GM12874 (cell line): ENCODE results near the gene TMEM217.
A peak's percentile ranks its signal among the peaks of the same experiment; 100 is the strongest.

ENCODE experiments used
- TF ChIP-seq, protein P1 (sequence below): IDR thresholded peaks from 2 replicates; pipeline ENCODE4 v1.5.1; 2011; ENCODE audit warnings: low read depth, mild to moderate bottlenecking, control low read depth, low read length, moderate library complexity; ENCODE audit not compliant: insufficient read depth

The TMEM217 gene

DNA sequence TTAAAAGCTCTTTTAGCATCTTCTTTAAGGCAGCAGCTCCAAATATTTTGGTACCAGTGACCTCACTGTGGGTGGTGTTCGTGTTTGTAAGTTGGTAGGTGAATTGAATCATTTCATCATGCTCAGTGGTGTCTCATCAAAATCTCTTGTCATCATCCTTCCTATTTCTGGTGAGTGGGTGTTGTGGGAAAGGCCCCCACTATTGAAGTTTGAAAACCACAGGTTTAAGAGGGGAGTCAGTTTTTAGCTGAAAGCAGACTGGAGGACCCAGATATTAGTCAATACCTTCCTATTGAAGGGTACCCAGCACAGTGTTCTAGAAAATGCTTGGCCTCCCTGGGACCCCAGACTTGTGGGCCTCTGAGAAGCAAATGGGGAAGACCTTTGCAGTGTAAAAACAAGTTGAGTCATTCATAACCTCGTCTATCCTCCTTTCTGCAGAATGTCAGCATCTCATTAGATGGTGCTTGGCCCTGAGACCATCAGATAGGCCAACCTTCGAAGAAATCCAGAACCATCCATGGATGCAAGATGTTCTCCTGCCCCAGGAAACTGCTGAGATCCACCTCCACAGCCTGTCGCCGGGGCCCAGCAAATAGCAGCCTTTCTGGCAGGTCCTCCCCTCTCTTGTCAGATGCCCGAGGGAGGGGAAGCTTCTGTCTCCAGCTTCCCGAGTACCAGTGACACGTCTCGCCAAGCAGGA lies 84.3 kb downstream of the TMEM217 start:
- TF ChIP-seq, protein P1, sequence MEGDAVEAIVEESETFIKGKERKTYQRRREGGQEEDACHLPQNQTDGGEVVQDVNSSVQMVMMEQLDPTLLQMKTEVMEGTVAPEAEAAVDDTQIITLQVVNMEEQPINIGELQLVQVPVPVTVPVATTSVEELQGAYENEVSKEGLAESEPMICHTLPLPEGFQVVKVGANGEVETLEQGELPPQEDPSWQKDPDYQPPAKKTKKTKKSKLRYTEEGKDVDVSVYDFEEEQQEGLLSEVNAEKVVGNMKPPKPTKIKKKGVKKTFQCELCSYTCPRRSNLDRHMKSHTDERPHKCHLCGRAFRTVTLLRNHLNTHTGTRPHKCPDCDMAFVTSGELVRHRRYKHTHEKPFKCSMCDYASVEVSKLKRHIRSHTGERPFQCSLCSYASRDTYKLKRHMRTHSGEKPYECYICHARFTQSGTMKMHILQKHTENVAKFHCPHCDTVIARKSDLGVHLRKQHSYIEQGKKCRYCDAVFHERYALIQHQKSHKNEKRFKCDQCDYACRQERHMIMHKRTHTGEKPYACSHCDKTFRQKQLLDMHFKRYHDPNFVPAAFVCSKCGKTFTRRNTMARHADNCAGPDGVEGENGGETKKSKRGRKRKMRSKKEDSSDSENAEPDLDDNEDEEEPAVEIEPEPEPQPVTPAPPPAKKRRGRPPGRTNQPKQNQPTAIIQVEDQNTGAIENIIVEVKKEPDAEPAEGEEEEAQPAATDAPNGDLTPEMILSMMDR: no peak

DNA sequence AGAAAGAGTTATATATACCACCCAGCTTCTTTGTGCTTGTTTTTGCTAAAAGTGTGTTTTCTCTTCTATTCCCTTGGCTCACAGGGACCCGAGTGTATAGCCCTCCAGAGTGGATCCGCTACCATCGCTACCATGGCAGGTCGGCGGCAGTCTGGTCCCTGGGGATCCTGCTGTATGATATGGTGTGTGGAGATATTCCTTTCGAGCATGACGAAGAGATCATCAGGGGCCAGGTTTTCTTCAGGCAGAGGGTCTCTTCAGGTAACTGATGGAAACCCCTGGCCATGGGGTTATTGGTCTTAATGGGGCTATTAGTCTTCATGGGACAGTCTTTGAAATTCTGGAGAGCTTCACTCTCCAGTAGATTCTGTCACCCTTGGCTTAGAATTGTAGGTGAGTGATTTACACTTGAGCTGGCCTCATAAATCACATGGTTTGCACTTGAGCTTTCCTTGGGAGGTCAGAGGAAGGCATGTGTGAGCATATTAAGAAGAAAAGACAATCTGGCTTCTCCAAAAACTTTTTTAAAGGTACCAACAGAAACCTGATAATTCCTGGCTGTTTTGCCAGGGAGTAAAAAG lies 84.9 kb downstream of the TMEM217 start:
- TF ChIP-seq, protein P1: no peak

DNA sequence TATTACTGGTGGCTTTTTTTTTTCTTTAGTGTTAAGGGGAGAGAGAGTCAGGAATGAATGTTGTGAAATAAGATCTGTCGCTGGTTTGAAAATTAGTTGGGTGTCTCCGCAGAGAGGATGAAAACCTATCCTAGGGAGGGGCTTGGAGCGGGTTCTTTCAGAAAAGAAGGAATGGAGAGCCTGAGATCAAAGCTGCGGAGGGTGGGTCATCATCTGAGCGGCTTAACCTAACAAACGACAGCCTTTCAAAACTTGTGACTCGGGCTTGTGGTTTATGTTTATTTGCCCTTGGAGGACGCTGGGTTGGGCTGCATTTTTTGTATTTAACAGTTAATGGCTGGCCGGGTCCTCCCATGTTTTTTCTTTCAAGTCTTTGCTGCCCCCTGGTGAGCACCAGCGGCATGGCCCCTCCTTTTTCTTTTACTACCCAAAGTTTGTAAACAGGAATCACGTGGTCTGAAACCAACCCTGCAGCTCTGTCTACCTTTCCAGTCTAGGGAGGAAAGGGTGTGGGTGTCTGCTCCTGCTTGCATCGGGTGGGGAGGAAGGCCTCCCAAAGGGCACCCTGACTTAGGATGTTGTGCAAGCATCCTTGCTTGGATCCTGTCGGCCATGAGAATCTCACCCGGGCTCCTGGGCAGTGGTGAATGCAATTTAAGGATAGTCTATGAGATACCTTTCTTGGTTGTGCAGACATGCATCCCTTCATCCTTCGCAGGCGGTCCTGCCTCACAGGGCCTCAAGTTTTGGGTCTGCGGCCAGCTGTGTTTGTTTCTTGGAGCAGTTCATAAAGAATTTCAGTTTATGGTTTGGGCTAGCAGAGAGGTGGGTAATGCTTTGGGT lies 85.8 kb downstream of the TMEM217 start:
- TF ChIP-seq, protein P1: peak; percentile 75

DNA sequence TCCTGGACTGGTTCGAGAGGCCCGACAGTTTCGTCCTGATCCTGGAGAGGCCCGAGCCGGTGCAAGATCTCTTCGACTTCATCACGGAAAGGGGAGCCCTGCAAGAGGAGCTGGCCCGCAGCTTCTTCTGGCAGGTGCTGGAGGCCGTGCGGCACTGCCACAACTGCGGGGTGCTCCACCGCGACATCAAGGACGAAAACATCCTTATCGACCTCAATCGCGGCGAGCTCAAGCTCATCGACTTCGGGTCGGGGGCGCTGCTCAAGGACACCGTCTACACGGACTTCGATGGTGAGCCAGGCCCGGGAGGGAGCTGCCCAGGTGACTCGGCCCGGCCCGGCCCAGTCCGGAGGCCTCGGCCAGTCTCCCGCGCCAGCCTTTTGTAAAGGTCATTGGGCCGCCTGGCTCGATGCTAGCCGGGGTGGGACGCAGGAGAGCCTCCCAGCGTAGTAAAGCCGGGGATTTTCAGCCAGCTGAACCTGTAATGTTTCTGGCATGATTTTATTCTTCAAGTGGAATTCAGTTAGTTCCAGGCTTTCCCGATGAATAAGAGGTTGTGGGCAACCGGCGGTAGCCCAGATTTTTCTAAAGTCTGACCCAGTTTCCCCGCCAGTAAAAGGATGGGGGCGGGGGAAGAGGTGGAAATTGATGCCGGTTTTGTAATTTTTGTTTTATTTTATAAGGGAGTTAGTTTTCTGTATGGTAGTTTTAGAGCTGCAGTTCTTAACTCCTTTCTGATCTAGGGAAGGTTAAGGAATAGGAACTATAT lies 86.6 kb downstream of the TMEM217 start:
- TF ChIP-seq, protein P1: no peak

DNA sequence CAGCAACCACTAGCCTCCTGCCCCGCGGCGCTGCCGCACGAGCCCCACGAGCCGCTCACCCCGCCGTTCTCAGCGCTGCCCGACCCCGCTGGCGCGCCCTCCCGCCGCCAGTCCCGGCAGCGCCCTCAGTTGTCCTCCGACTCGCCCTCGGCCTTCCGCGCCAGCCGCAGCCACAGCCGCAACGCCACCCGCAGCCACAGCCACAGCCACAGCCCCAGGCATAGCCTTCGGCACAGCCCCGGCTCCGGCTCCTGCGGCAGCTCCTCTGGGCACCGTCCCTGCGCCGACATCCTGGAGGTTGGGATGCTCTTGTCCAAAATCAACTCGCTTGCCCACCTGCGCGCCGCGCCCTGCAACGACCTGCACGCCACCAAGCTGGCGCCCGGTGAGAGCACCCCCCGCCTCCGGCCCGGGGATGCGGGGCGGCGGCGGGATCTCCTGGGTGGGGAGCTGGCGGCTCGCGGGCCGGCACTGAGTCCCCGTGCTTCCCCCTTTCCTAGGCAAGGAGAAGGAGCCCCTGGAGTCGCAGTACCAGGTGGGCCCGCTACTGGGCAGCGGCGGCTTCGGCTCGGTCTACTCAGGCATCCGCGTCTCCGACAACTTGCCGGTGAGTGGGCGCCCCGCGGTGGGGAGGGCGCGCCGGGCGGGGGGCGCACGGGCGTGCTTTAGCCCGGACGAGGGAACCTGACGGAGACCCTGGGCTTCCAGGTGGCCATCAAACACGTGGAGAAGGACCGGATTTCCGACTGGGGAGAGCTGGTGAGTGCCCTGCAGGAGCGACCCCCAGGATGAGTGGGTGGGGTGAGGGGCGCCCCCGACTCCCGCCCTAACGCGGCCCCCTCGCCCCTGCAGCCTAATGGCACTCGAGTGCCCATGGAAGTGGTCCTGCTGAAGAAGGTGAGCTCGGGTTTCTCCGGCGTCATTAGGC lies 87.4 kb downstream of the TMEM217 start:
- TF ChIP-seq, protein P1: peak; percentile 48

DNA sequence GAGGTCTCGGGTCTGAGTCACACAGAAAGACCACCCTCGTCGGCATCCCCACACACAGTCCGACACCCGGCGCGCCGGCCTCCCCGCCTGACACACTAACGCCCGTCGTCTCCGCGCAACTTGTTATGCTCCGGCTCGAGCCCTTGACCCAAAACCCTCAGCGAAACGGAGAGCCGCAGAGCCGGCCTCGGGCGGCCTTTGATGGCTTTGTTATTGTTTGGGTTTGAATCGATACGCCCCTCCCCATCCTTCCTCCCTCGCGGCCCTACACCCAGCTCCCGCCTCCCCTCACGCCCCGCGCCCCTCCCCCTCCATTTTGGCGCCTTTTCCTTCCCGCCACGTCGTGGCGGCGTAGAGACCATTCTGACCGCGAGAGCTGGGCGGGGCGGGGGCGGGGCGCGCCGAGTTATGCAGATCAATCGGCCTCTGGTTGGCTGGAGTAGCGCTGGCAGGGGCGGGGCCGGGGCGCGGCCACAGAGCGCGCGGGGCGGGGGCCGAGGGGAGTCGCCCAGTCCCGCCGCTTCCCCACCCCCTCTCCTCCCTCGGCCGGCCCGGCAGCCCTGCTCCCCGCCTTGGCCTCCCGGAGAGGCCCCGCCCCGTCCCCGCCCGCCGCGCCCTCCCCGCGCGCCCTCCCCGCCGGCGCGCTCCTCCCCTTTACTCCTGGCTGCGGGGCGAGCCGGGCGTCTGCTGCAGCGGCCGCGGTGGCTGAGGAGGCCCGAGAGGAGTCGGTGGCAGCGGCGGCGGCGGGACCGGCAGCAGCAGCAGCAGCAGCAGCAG lies 88.3 kb downstream of the TMEM217 start, which contains the start of gene PIM1:
PIM1 (plus strand) TSS at position 657 of the 777 bp plus-strand sequence. CDS start 424 bp downstream, outside the sequence.
- TF ChIP-seq, protein P1: no peak
